ENCODE results near the gene CLCN3. TPM values are rescaled to one million over a fixed set of nuclear protein-coding genes. Genes with fewer than 3 reads are reported as not detected.
"Not testable (repeated sequence)": the region's sequence is repeated elsewhere in the genome, so short reads cannot be mapped to it uniquely, and the experiment has no call there.

CLCN3 gene
- total RNA-seq, 2 experiments from 2014 or later = 17.8 to 42.0 TPM

GRCh38 chr4:169770416-169770815 lies 150.0 kb downstream of the CLCN3 start:
- TF ChIP-seq CTCF (conservative IDR thresholded peaks at IDR 0.05; ENCODE audit: low read length) (no peak), EZH2phosphoT487 (IDR thresholded peaks at IDR 0.05; ENCODE audit: borderline replicate concordance, low read depth, low read length) (no peak)
- no peak overlapping the region for H3K4me2 ChIP-seq (ENCODE audit: low read length)
- POLR2A ChIA-PET = interaction anchor here (0.7 kb wide), 1 partner anchor 463 kb away, joined by 3 read pairs; no protein-coding TSS in a partner anchor
- no peak overlapping the region for H3K4me3 ChIP-seq (ENCODE audit: low read depth, low read length, poor library complexity, severe bottlenecking)
- H3K36me3 ChIP-seq (ENCODE audit: insufficient read depth, low read length) = no peaks in the 10 kb centered on the region
- no peaks in the 10 kb centered on the region for H3K9me2 ChIP-seq (ENCODE audit: insufficient read depth, low read length)
- BruUV-seq (replicated peaks) = no TSS peak
- H3K4me1 ChIP-seq (ENCODE audit: insufficient read depth, low read length, poor library complexity, severe bottlenecking) = no peaks in the 10 kb centered on the region
- no peaks in the 10 kb centered on the region for H4K20me1 ChIP-seq (ENCODE audit: insufficient read depth, low read length)
- CTCF ChIA-PET (ENCODE audit: unreplicated experiment) = no interaction called here
- H2AFZ ChIP-seq (ENCODE audit: low read length) = no peak overlapping the region
- DNase-seq (ENCODE audit: low spot score) = no peak
- no peak overlapping the region for H3K27ac ChIP-seq (ENCODE audit: low read depth, low read length, poor library complexity, severe bottlenecking)
- no peaks in the 10 kb centered on the region for H3K9me3 ChIP-seq (ENCODE audit: low read length)
- intact Hi-C loops (cut with micrococcal nuclease; ENCODE audit: unreplicated experiment) = no loop called here
- H3K79me2 ChIP-seq (ENCODE audit: insufficient read depth, low read depth, low read length) = no peaks in the 10 kb centered on the region

- CTCF ChIA-PET (ENCODE audit: unreplicated experiment); H2AFZ ChIP-seq (ENCODE audit: low read length); H3K4me3 ChIP-seq (ENCODE audit: low read depth, low read length, poor library complexity, severe bottlenecking); H3K4me2 ChIP-seq (ENCODE audit: low read length); intact Hi-C loops (cut with micrococcal nuclease; ENCODE audit: unreplicated experiment); H3K79me2 ChIP-seq (ENCODE audit: insufficient read depth, low read depth, low read length); H4K20me1 ChIP-seq (ENCODE audit: insufficient read depth, low read length); H3K4me1 ChIP-seq (ENCODE audit: insufficient read depth, low read length, poor library complexity, severe bottlenecking); DNase-seq (ENCODE audit: low spot score); H3K9me2 ChIP-seq (ENCODE audit: insufficient read depth, low read length); H3K36me3 ChIP-seq (ENCODE audit: insufficient read depth, low read length); H3K9me3 ChIP-seq (ENCODE audit: low read length); BruUV-seq (replicated peaks); H3K27ac ChIP-seq (ENCODE audit: low read depth, low read length, poor library complexity, severe bottlenecking): not testable (repeated sequence)
- POLR2A ChIA-PET = interaction anchor here (0.6 kb wide), 1 partner anchor 310 kb away, joined by 3 read pairs; no protein-coding TSS in a partner anchor
Measured at GRCh38 chr4:169771556-169772080, 151.2 kb downstream of the CLCN3 start.

Other genes starting within 250 kb of the CLCN3 start
- gene NEK1, start 8.0 kb upstream of the CLCN3 start, total RNA-seq (2014; rRNA removed; shearing (Covaris generic)) = 7.4 and 7.9 TPM in 2 replicates
- gene NEK1, start 8.0 kb upstream of the CLCN3 start, total RNA-seq (2022) = 26.2 and 27.5 TPM in 2 replicates
- gene HPF1, start 137.4 kb downstream of the CLCN3 start, total RNA-seq (2014; rRNA removed; shearing (Covaris generic)) = 11.8 and 14.6 TPM in 2 replicates
- 26.2 and 29.5 TPM in 2 replicates for gene HPF1, start 137.4 kb downstream of the CLCN3 start, total RNA-seq (2022)

Data from OCI-LY7 (cell line).